D721Med (cell line): ENCODE measurements around the gene PLCXD3.
"Not testable (repeated sequence)": the region's sequence is repeated elsewhere in the genome, so short reads cannot be mapped to it uniquely, and the experiment has no call there.

Experiments
- DNase-seq: peaks from one replicate; pipeline ENCODE4 v3.0.0; 2011; ENCODE audit warnings: low spot score; ENCODE audit not compliant: insufficient read length
- FAIRE-seq: peaks from 2 replicates; lab custom pipeline; 2011; peaks lifted over from hg19 to GRCh38; lab: Jason Lieb, UNC
- TF ChIP-seq, protein P1 (sequence below): IDR thresholded peaks from 2 replicates; pipeline ENCODE4 v1.5.1; 2012; ENCODE audit warnings: mild to moderate bottlenecking, control low read depth; ENCODE audit not compliant: insufficient read depth; ENCODE audit errors: missing control alignments

Gene PLCXD3

DNA sequence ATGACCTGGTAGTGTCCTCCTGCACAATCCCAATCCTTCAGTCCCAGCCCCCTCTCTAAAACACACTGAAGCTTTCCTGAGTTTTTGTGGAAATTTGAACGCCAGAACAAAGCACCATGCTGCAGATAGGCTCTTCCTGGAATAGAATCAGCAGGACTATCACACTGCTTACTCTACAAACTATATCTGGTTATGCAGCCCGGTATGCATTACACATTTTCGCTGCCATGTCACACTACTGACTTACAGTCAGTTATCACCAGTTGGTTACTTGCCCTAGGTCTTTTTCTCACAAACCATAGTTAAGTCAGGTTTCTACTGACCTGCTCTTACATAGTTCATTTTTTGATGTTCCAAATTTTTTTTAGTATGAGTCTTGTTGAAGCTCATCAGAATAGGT lies 24.9 kb downstream of the PLCXD3 start:
- FAIRE-seq = no peak
- TF ChIP-seq, protein P1, sequence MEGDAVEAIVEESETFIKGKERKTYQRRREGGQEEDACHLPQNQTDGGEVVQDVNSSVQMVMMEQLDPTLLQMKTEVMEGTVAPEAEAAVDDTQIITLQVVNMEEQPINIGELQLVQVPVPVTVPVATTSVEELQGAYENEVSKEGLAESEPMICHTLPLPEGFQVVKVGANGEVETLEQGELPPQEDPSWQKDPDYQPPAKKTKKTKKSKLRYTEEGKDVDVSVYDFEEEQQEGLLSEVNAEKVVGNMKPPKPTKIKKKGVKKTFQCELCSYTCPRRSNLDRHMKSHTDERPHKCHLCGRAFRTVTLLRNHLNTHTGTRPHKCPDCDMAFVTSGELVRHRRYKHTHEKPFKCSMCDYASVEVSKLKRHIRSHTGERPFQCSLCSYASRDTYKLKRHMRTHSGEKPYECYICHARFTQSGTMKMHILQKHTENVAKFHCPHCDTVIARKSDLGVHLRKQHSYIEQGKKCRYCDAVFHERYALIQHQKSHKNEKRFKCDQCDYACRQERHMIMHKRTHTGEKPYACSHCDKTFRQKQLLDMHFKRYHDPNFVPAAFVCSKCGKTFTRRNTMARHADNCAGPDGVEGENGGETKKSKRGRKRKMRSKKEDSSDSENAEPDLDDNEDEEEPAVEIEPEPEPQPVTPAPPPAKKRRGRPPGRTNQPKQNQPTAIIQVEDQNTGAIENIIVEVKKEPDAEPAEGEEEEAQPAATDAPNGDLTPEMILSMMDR = no peak
- no peak for DNase-seq

GRCh38 chr5:41482715-41483114 lies 27.7 kb downstream of the PLCXD3 start:
- FAIRE-seq (no peak), DNase-seq (no peak)
- TF ChIP-seq, protein P1 = no peak

DNA sequence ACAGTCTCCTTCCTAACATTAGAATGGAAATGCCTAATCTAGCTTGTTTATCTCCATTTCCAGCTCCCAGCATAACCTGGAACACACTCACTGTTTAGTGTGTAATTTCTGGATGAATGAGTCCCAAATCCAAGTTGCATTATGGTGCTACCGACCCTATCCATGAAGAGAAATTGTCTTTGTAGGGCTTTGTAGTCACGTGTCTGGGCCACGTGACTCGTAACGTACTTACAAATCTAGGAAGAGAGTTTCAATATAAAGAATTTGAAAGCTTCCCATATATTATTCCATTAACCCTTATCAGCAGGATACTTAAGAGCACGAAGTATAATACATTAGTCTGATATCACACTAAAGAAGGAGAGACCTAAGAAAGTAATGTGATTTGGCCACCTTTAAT lies 28.2 kb downstream of the PLCXD3 start:
- DNase-seq = no peak
- no peak for FAIRE-seq
- TF ChIP-seq, protein P1 = no peak

- FAIRE-seq, DNase-seq: not testable (repeated sequence)
Observed at GRCh38 chr5:41471571-41472208, 38.7 kb downstream of the PLCXD3 start.

GRCh38 chr5:41465493-41466171 lies 44.8 kb downstream of the PLCXD3 start:
- FAIRE-seq = no peak
- TF ChIP-seq, protein P1 = no peak
- no peak for DNase-seq

GRCh38 chr5:41459557-41459956 lies 50.8 kb downstream of the PLCXD3 start:
- DNase-seq (no peak), FAIRE-seq (no peak)
- TF ChIP-seq, protein P1 = no peak

DNA sequence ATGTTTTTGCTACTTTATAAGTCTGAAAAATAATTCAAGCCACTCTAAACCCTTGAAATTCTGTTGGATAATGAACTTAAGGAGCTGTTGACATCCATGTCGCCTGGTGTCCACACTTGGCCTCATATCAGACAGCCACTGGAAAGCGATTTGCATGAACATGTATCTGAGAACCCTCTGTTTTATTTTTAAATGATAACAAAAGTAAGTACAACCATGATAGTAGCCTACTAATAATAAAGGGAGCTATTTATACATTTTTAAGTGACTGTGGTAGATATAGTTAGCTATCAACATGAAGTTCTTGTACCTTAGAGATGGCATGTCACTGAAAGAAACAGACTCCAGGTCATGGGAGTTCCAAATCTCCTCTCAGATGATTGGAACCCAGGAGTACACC lies 53.3 kb downstream of the PLCXD3 start:
- DNase-seq = no peak
- FAIRE-seq = no peak
- TF ChIP-seq, protein P1 = no peak
